Smooth muscle cell (in vitro differentiated cells): ENCODE measurements around the gene RBBP4. TPM values are rescaled to one million over a fixed set of nuclear protein-coding genes. Genes with fewer than 3 reads are reported as not detected.
A peak's percentile ranks its signal among the peaks of the same experiment; 100 is the strongest.
"Not testable (repeated sequence)": the region's sequence is repeated elsewhere in the genome, so short reads cannot be mapped to it uniquely, and the experiment has no call there.

Experiments
- DNase-seq: peaks from one replicate; lab custom pipeline; 2025; ENCODE audit not compliant: unreplicated experiment; lab: John Stamatoyannopoulos, UW
- H2AFZ ChIP-seq: fragments of 200-600 bp; sonication (generic); 2 replicates; pipeline ENCODE4 v1.6.0; 2016; ENCODE audit warnings: antibody characterized with exemption, low read depth, mild to moderate bottlenecking
- H3F3A ChIP-seq: fragments of 200-600 bp; sonication (generic); 2 replicates; pipeline ENCODE4 v1.6.0; 2017; ENCODE audit warnings: antibody characterized with exemption, low read depth
- H3K27ac ChIP-seq: fragments of 200-600 bp; sonication (generic); 2 replicates; pipeline ENCODE4 v1.5.1; 2016; ENCODE audit warnings: low read depth, mild to moderate bottlenecking
- H3K27me3 ChIP-seq: fragments of 200-600 bp; sonication (generic); 2 replicates; pipeline ENCODE4 v1.6.1; 2016; ENCODE audit warnings: low read depth, mild to moderate bottlenecking
- H3K36me3 ChIP-seq: fragments of 200-600 bp; sonication (generic); 2 replicates; pipeline ENCODE4 v1.5.1; 2016; ENCODE audit warnings: low read depth
- H3K4me1 ChIP-seq: fragments of 200-600 bp; sonication (generic); 2 replicates; pipeline ENCODE4 v1.5.1; 2016; ENCODE audit warnings: low read depth
- H3K4me2 ChIP-seq: fragments of 200-600 bp; sonication (generic); 2 replicates; pipeline ENCODE4 v1.6.0; 2016; ENCODE audit warnings: mild to moderate bottlenecking
- H3K4me3 ChIP-seq: fragments of 200-600 bp; sonication (generic); 2 replicates; pipeline ENCODE4 v1.5.1; 2016; ENCODE audit warnings: mild to moderate bottlenecking
- H3K79me2 ChIP-seq: fragments of 200-600 bp; sonication (generic); 2 replicates; pipeline ENCODE4 v1.6.0; 2016; ENCODE audit warnings: low read depth, mild to moderate bottlenecking
- H3K9ac ChIP-seq: fragments of 200-600 bp; sonication (generic); 2 replicates; pipeline ENCODE4 v1.6.0; 2016; ENCODE audit warnings: low read depth
- H3K9me3 ChIP-seq: fragments of 200-600 bp; sonication (generic); replicated peaks from 2 replicates; pipeline ENCODE4 v1.5.1; 2016; ENCODE audit warnings: low read depth
- H4K20me1 ChIP-seq: fragments of 200-600 bp; sonication (generic); 2 replicates; pipeline ENCODE4 v1.6.0; 2016; ENCODE audit warnings: low read depth
- WGBS: methylation state at CpG from one replicate; pipeline ENCODE4 v1.1.7; 2016; ENCODE audit warnings: low lambda C conversion rate; 5-methylcytosine and 5-hydroxymethylcytosine counted together
- polyA plus RNA-seq: library from polyadenylated mRNA; unstranded; fragments of >200 nt; fragmentation: Nextera tagmentation; extraction: Ambion mirVana; gene quantifications from 2 replicates; pipeline ENCODE4 v1.2.1, GENCODE V29; 2016
- total RNA-seq: library from RNA; depleted of rRNA; stranded (reverse); fragments of >200 nt; gene quantifications from 2 replicates; pipeline ENCODE4 v1.2.3, GENCODE V29; 2014
- TF ChIP-seq, protein P1 (sequence below): fragments of 200-600 bp; sonication (generic); IDR thresholded peaks from 2 replicates; pipeline ENCODE4 v1.5.1; 2017; ENCODE audit warnings: borderline replicate concordance, mild to moderate bottlenecking, antibody characterized with exemption; ENCODE audit not compliant: insufficient read depth, poor library complexity, severe bottlenecking

Gene RBBP4
- total and polyA plus RNA-seq, 2 experiments from 2014 or later, result 139 to 140 TPM

DNA sequence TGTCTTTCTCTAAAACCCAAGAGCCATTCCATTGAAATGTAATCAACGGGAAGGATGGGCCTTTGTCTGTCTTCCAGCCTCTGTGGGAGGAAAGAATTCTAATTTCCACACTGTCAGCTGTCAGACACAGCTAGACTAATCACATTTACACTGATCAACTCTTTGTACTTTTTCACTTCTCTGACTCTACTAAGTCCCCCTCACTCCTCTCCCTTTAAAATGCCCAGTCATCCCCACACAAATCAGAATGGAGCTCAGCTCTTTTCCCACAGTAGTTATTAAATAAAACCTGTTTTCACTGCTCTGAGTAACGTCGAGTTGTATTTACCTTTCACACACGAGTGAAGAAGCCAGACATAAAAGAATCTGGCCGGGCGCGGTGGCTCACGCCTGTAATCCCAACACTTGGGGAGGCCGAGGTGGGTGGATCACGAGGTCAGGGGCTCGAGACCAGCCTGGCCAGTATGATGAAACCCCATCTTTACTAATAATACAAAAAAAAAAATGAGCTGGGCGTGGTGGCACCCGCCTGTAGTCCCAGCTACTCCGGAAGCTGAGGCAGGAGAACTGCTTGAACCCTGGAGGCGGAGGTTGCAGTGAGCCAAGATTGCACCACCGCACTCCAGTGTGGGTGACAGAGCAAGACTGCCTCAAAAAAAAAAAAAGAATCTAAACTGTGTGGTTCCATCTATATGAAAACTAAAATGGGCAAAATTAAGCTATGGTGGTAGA lies 13.9 kb upstream of the RBBP4 start:
- no peak overlapping the region for H3K4me3 ChIP-seq
- peaks cover 9% of the 10 kb centered on the region for H3K4me1 ChIP-seq
- peak overlapping the region; percentile 50 for H3K27ac ChIP-seq
- H3K4me2 ChIP-seq, result no peak overlapping the region
- DNase-seq, result no peak
- TF ChIP-seq, protein P1, sequence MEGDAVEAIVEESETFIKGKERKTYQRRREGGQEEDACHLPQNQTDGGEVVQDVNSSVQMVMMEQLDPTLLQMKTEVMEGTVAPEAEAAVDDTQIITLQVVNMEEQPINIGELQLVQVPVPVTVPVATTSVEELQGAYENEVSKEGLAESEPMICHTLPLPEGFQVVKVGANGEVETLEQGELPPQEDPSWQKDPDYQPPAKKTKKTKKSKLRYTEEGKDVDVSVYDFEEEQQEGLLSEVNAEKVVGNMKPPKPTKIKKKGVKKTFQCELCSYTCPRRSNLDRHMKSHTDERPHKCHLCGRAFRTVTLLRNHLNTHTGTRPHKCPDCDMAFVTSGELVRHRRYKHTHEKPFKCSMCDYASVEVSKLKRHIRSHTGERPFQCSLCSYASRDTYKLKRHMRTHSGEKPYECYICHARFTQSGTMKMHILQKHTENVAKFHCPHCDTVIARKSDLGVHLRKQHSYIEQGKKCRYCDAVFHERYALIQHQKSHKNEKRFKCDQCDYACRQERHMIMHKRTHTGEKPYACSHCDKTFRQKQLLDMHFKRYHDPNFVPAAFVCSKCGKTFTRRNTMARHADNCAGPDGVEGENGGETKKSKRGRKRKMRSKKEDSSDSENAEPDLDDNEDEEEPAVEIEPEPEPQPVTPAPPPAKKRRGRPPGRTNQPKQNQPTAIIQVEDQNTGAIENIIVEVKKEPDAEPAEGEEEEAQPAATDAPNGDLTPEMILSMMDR, result no peak
- H3K27me3 ChIP-seq, result no peaks in the 10 kb centered on the region
- H3K79me2 ChIP-seq, result peaks cover 44% of the 10 kb centered on the region
- H3K9me3 ChIP-seq, result no peaks in the 10 kb centered on the region
- WGBS, result 68% methylated on average over 16 of the region's 16 CpGs
- H4K20me1 ChIP-seq, result peaks cover 67% of the 10 kb centered on the region
- no peaks in the 10 kb centered on the region for H3F3A ChIP-seq
- no peak overlapping the region for H2AFZ ChIP-seq
- peak overlapping the region; percentile 23 for H3K9ac ChIP-seq
- H3K36me3 ChIP-seq, result no peaks in the 10 kb centered on the region

DNA sequence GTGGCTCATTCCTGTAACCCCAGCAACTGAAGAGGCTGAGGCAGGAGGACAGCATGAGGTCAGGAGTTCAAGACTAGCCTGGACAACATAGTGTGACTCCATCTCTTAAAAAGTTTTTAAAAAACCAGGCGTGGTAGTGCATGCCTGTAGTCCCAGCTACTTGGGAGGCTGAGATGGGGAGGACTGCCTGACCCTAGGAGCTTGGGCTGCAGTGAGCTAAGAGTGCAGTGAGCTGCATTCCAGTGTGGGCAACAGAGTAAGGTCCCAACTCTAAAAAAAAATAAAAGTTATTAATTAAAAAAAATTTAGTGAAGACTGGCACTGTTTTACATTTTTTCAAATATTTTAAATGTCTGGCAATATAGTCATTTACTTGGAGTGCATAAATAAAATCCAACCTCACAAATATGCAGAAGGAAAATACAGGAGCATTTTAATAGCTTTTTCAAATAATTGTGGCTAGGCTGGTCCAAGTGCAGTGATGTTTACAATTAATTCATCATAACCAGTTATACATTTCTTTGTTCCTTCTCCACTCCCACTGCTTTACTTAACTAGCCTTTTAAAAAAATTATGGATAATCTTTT lies 11.4 kb upstream of the RBBP4 start:
- WGBS, result 100% methylated on average over 1 of the region's 1 CpG
- H3K4me1 ChIP-seq, result peaks cover 9% of the 10 kb centered on the region
- TF ChIP-seq, protein P1, result no peak
- peaks cover 67% of the 10 kb centered on the region for H4K20me1 ChIP-seq
- H3K4me3 ChIP-seq, result no peak overlapping the region
- no peak for DNase-seq
- no peak overlapping the region for H3K27ac ChIP-seq
- no peaks in the 10 kb centered on the region for H3K27me3 ChIP-seq
- peaks cover 54% of the 10 kb centered on the region for H3K79me2 ChIP-seq
- no peaks in the 10 kb centered on the region for H3F3A ChIP-seq
- H2AFZ ChIP-seq, result no peak overlapping the region
- no peaks in the 10 kb centered on the region for H3K36me3 ChIP-seq
- no peaks in the 10 kb centered on the region for H3K9me3 ChIP-seq
- no peak overlapping the region for H3K9ac ChIP-seq
- H3K4me2 ChIP-seq, result no peak overlapping the region

DNA sequence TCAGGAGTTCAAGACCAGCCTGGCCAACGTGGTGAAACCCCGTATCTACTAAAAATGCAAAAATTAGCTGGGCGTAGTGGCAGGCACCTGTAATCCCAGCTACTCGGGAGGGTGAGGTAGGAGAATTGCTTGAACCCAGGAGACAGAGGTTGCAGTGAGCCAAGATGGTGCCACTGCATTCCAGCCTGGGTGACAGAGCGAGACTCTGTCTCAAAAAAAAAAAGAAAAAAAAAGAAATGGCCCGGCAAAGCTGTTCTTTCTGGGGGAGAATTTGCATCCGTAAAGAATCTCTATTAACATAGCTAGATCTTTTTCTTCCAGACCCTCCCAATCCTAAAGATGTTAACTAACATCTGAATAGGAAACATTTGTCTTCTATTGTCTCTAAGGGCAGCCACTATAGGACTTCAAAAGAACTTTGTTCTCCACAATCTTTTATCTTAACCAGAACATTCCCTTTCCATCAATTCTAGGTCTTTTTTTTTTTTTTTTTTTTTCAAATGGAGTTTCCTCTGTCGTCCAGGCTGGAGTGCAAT lies 8.6 kb upstream of the RBBP4 start:
- not testable (repeated sequence) for H3K27ac ChIP-seq, H3K4me3 ChIP-seq, H3K9me3 ChIP-seq, H3K4me2 ChIP-seq, H3K9ac ChIP-seq, H2AFZ ChIP-seq, H3K36me3 ChIP-seq, H3K4me1 ChIP-seq, H3K27me3 ChIP-seq, DNase-seq, H3F3A ChIP-seq
- 65% methylated on average over 8 of the region's 8 CpGs for WGBS
- H4K20me1 ChIP-seq, result peaks cover 64% of the 10 kb centered on the region
- H3K79me2 ChIP-seq, result peaks cover 69% of the 10 kb centered on the region

DNA sequence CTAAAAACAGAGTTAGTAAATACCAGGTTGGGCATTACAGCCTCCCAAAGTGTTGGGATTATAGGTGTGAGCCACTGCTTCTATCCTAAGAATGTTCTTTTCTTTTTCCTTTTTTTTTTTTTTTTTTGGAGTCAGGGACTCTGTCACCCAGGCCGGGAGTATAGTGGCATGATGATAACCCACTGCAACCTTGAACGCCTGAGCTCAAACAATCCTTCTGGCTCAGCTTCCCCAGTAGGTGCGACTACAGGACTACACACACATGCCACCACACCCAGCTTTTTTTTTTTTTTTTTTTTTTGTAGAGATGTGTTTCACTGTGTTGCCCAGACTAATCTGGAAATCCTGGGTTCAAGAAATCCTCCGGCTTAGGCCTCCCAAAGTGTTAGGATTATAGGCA lies 6.6 kb upstream of the RBBP4 start:
- peaks cover 70% of the 10 kb centered on the region for H3K79me2 ChIP-seq
- H2AFZ ChIP-seq, result no peak overlapping the region
- WGBS, result 83% methylated on average over 3 of the region's 4 CpGs
- DNase-seq, result no peak
- H3K27ac ChIP-seq, result no peak overlapping the region
- H3K9ac ChIP-seq, result no peak overlapping the region
- no peaks in the 10 kb centered on the region for H3K9me3 ChIP-seq
- H3K27me3 ChIP-seq, result no peaks in the 10 kb centered on the region
- TF ChIP-seq, protein P1, result no peak
- peaks cover 4% of the 10 kb centered on the region for H3K4me1 ChIP-seq
- H3K36me3 ChIP-seq, result no peaks in the 10 kb centered on the region
- no peaks in the 10 kb centered on the region for H3F3A ChIP-seq
- peaks cover 54% of the 10 kb centered on the region for H4K20me1 ChIP-seq
- H3K4me2 ChIP-seq, result no peak overlapping the region
- H3K4me3 ChIP-seq, result no peak overlapping the region
